ENCODE measurements around the gene SGMS1. TPM values are rescaled to one million over a fixed set of nuclear protein-coding genes. Genes with fewer than 3 reads are reported as not detected.
"Not testable (repeated sequence)": the region's sequence is repeated elsewhere in the genome, so short reads cannot be mapped to it uniquely, and the experiment has no call there.

The SGMS1 gene
- total RNA-seq, 3 donors from 2014 or later (not counting 1 experiment from before 2014, with no cell fraction given), result 24.5 to 32.7 (median 30.4) TPM

GRCh38 chr10:50490241-50490640 is 133.5 kb downstream of the SGMS1 start:
- no peak overlapping the region for H3K27ac ChIP-seq (ENCODE audit: low read length)
- no peaks in the 10 kb centered on the region for H3K27me3 Mint-ChIP-seq (ENCODE audit: low read depth in 2 of 2)
- H3K27me3 ChIP-seq (ENCODE audit: control insufficient read depth, insufficient read depth, low read length), result no peaks in the 10 kb centered on the region
- H3K27ac Mint-ChIP-seq, result no peak overlapping the region
- DNase-seq, result no peak
- TF ChIP-seq CTCF (IDR thresholded peaks at IDR 0.05), result no peak
- no peaks in the 10 kb centered on the region for H3K36me3 ChIP-seq (ENCODE audit: control insufficient read depth, insufficient read depth, low read length)
- ATAC-seq, result no peak
- no peak overlapping the region for H3K4me3 Mint-ChIP-seq
- intact Hi-C loops (cut with micrococcal nuclease), result no loop called here
- H3K36me3 Mint-ChIP-seq, result no peaks in the 10 kb centered on the region
- WGBS (ENCODE audit: insufficient coverage), result 93% methylated on average over 5 of the region's 5 CpGs
- no peak overlapping the region for H3K4me3 ChIP-seq (ENCODE audit: low read length)
- peaks cover 17 to 20% of the 10 kb centered on the region in 2 donors for H3K4me1 Mint-ChIP-seq
- no peaks in the 10 kb centered on the region for H3K4me1 ChIP-seq (ENCODE audit: control insufficient read depth, insufficient read depth, low read length)
- no peaks in the 10 kb centered on the region for H3K9me3 ChIP-seq (ENCODE audit: control insufficient read depth, insufficient read depth, low read length)
- H3K9me3 Mint-ChIP-seq, result no peaks in the 10 kb centered on the region

GRCh38 chr10:50484550-50484949 is 139.2 kb downstream of the SGMS1 start:
- H3K4me3 Mint-ChIP-seq; DNase-seq; intact Hi-C loops (cut with micrococcal nuclease); H3K9me3 ChIP-seq (ENCODE audit: control insufficient read depth, insufficient read depth, low read length); H3K36me3 ChIP-seq (ENCODE audit: control insufficient read depth, insufficient read depth, low read length); ATAC-seq; H3K4me3 ChIP-seq (ENCODE audit: low read length); H3K27ac ChIP-seq (ENCODE audit: low read length); H3K4me1 ChIP-seq (ENCODE audit: control insufficient read depth, insufficient read depth, low read length); H3K27me3 ChIP-seq (ENCODE audit: control insufficient read depth, insufficient read depth, low read length); H3K27ac Mint-ChIP-seq; H3K27me3 Mint-ChIP-seq (ENCODE audit: low read depth in 2 of 2); H3K9me3 Mint-ChIP-seq: not testable (repeated sequence)
- Mint-ChIP-seq H3K4me1 (peaks cover 15 to 22% of the 10 kb centered on the region in 2 donors), H3K36me3 (peaks cover 14% of the 10 kb centered on the region)
- WGBS (ENCODE audit: insufficient coverage), result 88% methylated on average over 1 of the region's 1 CpG

- H3K4me3 Mint-ChIP-seq, result no peak overlapping the region
- peaks cover 4 to 6% of the 10 kb centered on the region in 2 donors for H3K9me3 Mint-ChIP-seq
- DNase-seq (no peak), ATAC-seq (no peak)
- no peak for TF ChIP-seq CTCF (IDR thresholded peaks at IDR 0.05)
- H3K27ac ChIP-seq (ENCODE audit: low read length), result no peak overlapping the region
- H3K27ac Mint-ChIP-seq, result no peak overlapping the region
- H3K36me3 ChIP-seq (ENCODE audit: control insufficient read depth, insufficient read depth, low read length), result no peaks in the 10 kb centered on the region
- no peaks in the 10 kb centered on the region for H3K4me1 ChIP-seq (ENCODE audit: control insufficient read depth, insufficient read depth, low read length)
- intact Hi-C loops (cut with micrococcal nuclease), result no loop called here
- WGBS (ENCODE audit: insufficient coverage), result 94% methylated on average over 9 of the region's 9 CpGs
- H3K27me3 Mint-ChIP-seq (ENCODE audit: low read depth in 2 of 2), result no peaks in the 10 kb centered on the region
- no peaks in the 10 kb centered on the region for H3K27me3 ChIP-seq (ENCODE audit: control insufficient read depth, insufficient read depth, low read length)
- peaks cover 14% of the 10 kb centered on the region for H3K36me3 Mint-ChIP-seq
- peaks cover 25 to 26% of the 10 kb centered on the region in 2 donors for H3K4me1 Mint-ChIP-seq
- H3K9me3 ChIP-seq (ENCODE audit: control insufficient read depth, insufficient read depth, low read length), result peaks cover 11% of the 10 kb centered on the region
- no peak overlapping the region for H3K4me3 ChIP-seq (ENCODE audit: low read length)
Observed at GRCh38 chr10:50480054-50481007, 143.4 kb downstream of the SGMS1 start.

- peaks cover 22 to 30% of the 10 kb centered on the region in 2 donors for H3K4me1 Mint-ChIP-seq
- no peak for TF ChIP-seq CTCF (IDR thresholded peaks at IDR 0.05)
- intact Hi-C loops (cut with micrococcal nuclease), result no loop called here
- H3K4me3 ChIP-seq (ENCODE audit: low read length), result no peak overlapping the region
- peaks cover 8% of the 10 kb centered on the region for H3K9me3 ChIP-seq (ENCODE audit: control insufficient read depth, insufficient read depth, low read length)
- no peaks in the 10 kb centered on the region for H3K27me3 Mint-ChIP-seq (ENCODE audit: low read depth in 2 of 2)
- H3K4me1 ChIP-seq (ENCODE audit: control insufficient read depth, insufficient read depth, low read length), result no peaks in the 10 kb centered on the region
- no peaks in the 10 kb centered on the region for H3K36me3 Mint-ChIP-seq
- H3K27me3 ChIP-seq (ENCODE audit: control insufficient read depth, insufficient read depth, low read length), result no peaks in the 10 kb centered on the region
- ATAC-seq (no peak), DNase-seq (no peak)
- WGBS (ENCODE audit: insufficient coverage), result 98% methylated on average over 3 of the region's 4 CpGs
- no peaks in the 10 kb centered on the region for H3K36me3 ChIP-seq (ENCODE audit: control insufficient read depth, insufficient read depth, low read length)
- H3K9me3 Mint-ChIP-seq, result no peaks in the 10 kb centered on the region
- H3K4me3 Mint-ChIP-seq, result no peak overlapping the region
- H3K27ac ChIP-seq (ENCODE audit: low read length), result no peak overlapping the region
- H3K27ac Mint-ChIP-seq, result peak overlapping the region in 1 of 2 donors; percentile 5
Observed at GRCh38 chr10:50477287-50478203, 146.2 kb downstream of the SGMS1 start.
